ENCODE measurements around the gene KDM3B. TPM values are rescaled to one million over a fixed set of nuclear protein-coding genes. Genes with fewer than 3 reads are reported as not detected.
A peak's percentile ranks its signal among the peaks of the same experiment; 100 is the strongest.

The KDM3B gene
- total RNA-seq, 2 donors from 2014 or later: 62.3 to 77.5 TPM

DNA sequence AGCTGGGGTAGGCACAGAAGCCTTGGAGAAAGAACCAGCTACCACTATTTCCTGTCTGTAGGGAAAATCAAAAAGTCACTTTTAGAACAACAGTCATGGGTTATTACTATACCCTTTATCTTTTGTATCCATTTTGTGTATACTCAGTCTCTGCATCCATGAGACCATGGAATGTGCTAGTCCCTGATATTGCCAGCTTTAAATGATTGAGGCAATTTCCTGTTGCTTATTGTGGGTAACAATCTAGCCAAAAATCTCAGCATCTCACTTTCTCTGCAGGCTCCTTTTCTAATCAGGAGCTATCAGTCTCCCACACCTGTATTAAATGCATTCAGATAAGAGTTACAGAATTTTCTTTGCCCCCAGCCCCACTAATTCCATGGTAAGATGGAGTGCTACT lies 968 bp upstream of the KDM3B start:
- Histone ChIP-seq H3K4me3 (no peak overlapping the region), H3K9ac (ENCODE audit: low read depth in 2 of 2, low read length in 2 of 2) (no peak overlapping the region), H3K9me3 (no peaks in the 10 kb centered on the region), H3K27ac (no peak overlapping the region), H3K4me1 (no peaks in the 10 kb centered on the region), H3K27me3 (no peaks in the 10 kb centered on the region), H3K36me3 (no peaks in the 10 kb centered on the region)
- TF ChIP-seq, protein P1, sequence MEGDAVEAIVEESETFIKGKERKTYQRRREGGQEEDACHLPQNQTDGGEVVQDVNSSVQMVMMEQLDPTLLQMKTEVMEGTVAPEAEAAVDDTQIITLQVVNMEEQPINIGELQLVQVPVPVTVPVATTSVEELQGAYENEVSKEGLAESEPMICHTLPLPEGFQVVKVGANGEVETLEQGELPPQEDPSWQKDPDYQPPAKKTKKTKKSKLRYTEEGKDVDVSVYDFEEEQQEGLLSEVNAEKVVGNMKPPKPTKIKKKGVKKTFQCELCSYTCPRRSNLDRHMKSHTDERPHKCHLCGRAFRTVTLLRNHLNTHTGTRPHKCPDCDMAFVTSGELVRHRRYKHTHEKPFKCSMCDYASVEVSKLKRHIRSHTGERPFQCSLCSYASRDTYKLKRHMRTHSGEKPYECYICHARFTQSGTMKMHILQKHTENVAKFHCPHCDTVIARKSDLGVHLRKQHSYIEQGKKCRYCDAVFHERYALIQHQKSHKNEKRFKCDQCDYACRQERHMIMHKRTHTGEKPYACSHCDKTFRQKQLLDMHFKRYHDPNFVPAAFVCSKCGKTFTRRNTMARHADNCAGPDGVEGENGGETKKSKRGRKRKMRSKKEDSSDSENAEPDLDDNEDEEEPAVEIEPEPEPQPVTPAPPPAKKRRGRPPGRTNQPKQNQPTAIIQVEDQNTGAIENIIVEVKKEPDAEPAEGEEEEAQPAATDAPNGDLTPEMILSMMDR (IDR thresholded peaks at IDR 0.05): no peak
- DNase-seq: no peak
- intact Hi-C loops (cut with DNase I): no loop called here

- Histone ChIP-seq H3K9ac (ENCODE audit: low read depth in 2 of 2, low read length in 2 of 2) (peak overlapping the region; percentile 97 to 98), H3K36me3 (no peaks in the 10 kb centered on the region), H3K4me1 (no peaks in the 10 kb centered on the region), H3K4me3 (peak overlapping the region; percentile 96), H3K9me3 (no peaks in the 10 kb centered on the region), H3K27me3 (no peaks in the 10 kb centered on the region), H3K27ac (peak overlapping the region; percentile 99)
- intact Hi-C loops (cut with DNase I): no loop called here
- DNase-seq: peak; percentile 77
- TF ChIP-seq, protein P1 (IDR thresholded peaks at IDR 0.05): peak; percentile 21
Measured at GRCh38 chr5:138352722-138353559, 456 bp downstream of the KDM3B start.

DNA sequence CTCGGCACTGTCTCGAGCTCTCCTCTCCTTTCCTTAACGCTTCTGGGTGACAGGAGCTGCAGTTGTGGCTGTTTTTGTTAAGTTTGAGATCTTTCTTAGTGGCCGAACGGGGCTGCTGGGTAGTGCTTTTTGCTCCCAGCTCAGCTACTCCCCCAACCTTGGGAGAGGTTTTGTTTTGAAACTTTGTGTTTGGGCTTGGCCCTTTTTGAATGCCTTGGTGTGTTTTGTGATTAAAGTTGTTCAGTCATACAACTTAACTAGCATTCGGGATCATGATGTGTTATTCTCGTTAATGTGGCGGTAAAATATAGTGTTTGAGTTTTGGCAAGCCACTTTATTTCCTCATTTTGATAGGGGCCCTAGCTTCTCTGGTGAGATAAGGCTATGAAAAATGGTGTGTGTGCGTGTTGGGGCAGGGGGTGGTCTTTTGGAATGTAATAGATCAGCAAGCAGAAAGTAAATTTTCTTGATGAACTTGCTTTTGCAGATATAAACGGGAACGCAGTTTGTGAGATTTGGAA lies 1.1 kb downstream of the KDM3B start:
- H3K27ac ChIP-seq: peak overlapping the region; percentile 99
- intact Hi-C loops (cut with DNase I): no loop called here
- H3K4me1 ChIP-seq: no peaks in the 10 kb centered on the region
- no peaks in the 10 kb centered on the region for H3K9me3 ChIP-seq
- peak overlapping the region; percentile 97 to 98 for H3K9ac ChIP-seq (ENCODE audit: low read depth in 2 of 2, low read length in 2 of 2)
- H3K27me3 ChIP-seq: no peaks in the 10 kb centered on the region
- no peaks in the 10 kb centered on the region for H3K36me3 ChIP-seq
- peak overlapping the region; percentile 96 for H3K4me3 ChIP-seq
- no peak for DNase-seq
- TF ChIP-seq, protein P1 (IDR thresholded peaks at IDR 0.05): no peak

- Histone ChIP-seq H3K27me3 (no peaks in the 10 kb centered on the region), H3K36me3 (no peaks in the 10 kb centered on the region), H3K9me3 (no peaks in the 10 kb centered on the region), H3K4me1 (no peaks in the 10 kb centered on the region), H3K4me3 (peak overlapping the region; percentile 96), H3K27ac (peak overlapping the region; percentile 99), H3K9ac (ENCODE audit: low read depth in 2 of 2, low read length in 2 of 2) (peak overlapping the region; percentile 97 to 98)
- TF ChIP-seq, protein P1 (IDR thresholded peaks at IDR 0.05): no peak
- peak; percentile 18 for DNase-seq
- intact Hi-C loops (cut with DNase I): no loop called here
Measured at GRCh38 chr5:138354387-138354786, 1.9 kb downstream of the KDM3B start.

- intact Hi-C loops (cut with DNase I): no loop called here
Measured at GRCh38 chr5:138354926-138355378, 2.5 kb downstream of the KDM3B start.

More at GRCh38 chr5:138354926-138355378, 2.5 kb downstream of the KDM3B start:
- Histone ChIP-seq H3K9ac (ENCODE audit: low read depth in 2 of 2, low read length in 2 of 2) (no peak overlapping the region), H3K9me3 (no peaks in the 10 kb centered on the region), H3K36me3 (no peaks in the 10 kb centered on the region), H3K27ac (no peak overlapping the region), H3K4me1 (no peaks in the 10 kb centered on the region), H3K4me3 (peak overlapping the region; percentile 96), H3K27me3 (no peaks in the 10 kb centered on the region)
- DNase-seq: no peak
- TF ChIP-seq, protein P1 (IDR thresholded peaks at IDR 0.05): no peak

All from colonic mucosa (tissue), 4 donors.